ENCODE data around the gene TBCD.

GRCh38 chr17:82841921-82842596 is 90.2 kb downstream of the TBCD start:
- no peak for TF ChIP-seq POLR2A (IDR thresholded peaks at IDR 0.05)
- TF ChIP-seq CTCF (IDR thresholded peaks at IDR 0.05), result no peak
